Effector memory CD8-positive, alpha-beta T cell (primary cell): ENCODE measurements around the gene KRTAP4-8.

ENCODE experiments used
- ATAC-seq: fragments of 150-1000 bp; cut with Tn5 transposase; replicated peaks from 2 replicates; pipeline ENCODE4 v1.10.0; 2021; ENCODE audit warnings: mild to moderate bottlenecking, moderate library complexity
- DNase-seq, 3 experiments: peaks; one replicate each; pipeline ENCODE4 v3.0.0; 2021
- H3K27ac Mint-ChIP-seq, 2 donors: one replicate each; pipeline ENCODE4 v1.8.0; 2022; ENCODE audit warnings: mild to moderate bottlenecking in 2 of 2, mixed read lengths in 2 of 2, moderate library complexity in 2 of 2
- H3K27me3 Mint-ChIP-seq, 2 donors: one replicate each; pipeline ENCODE4 v1.8.0; 2022; ENCODE audit warnings: mixed read lengths in 2 of 2
- H3K36me3 Mint-ChIP-seq: one replicate; pipeline ENCODE4 v1.8.0; 2022; ENCODE audit warnings: mild to moderate bottlenecking, moderate library complexity, mixed read lengths; ENCODE audit not compliant: insufficient read depth
- H3K4me1 Mint-ChIP-seq, 2 donors: one replicate each; pipeline ENCODE4 v1.8.0; 2022; ENCODE audit warnings: low read depth in 2 of 2, mixed read lengths in 2 of 2
- H3K4me3 Mint-ChIP-seq, 2 donors: one replicate each; pipeline ENCODE4 v1.8.0; 2022; ENCODE audit warnings: mild to moderate bottlenecking in 2 of 2, mixed read lengths in 2 of 2, moderate library complexity in 2 of 2
- H3K9me3 Mint-ChIP-seq, 2 donors: one replicate each; pipeline ENCODE4 v1.8.0; 2022; ENCODE audit warnings: mixed read lengths in 2 of 2

Gene KRTAP4-8

DNA sequence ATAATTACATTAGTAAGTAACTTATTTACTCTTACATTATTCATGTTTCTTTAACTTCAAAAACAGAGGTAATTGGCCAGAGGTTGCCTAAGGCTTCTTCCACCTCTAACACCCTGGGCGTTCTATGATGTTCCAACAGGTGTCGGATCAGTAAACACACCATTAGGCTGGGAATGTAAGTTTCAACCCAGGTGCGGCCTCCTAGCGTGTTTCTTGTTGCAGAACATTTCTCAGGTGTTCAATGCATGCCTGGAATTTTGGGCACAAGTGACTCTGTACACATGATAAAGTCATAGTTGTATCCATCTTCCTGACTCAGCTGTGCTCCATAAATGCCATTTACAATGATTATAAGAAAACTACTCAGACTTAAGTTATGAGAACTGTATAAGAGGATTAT is 43.9 kb downstream of the KRTAP4-8 start:
- Mint-ChIP-seq H3K4me3 (no peak overlapping the region), H3K27ac (no peak overlapping the region), H3K27me3 (peaks cover 47 to 74% of the 10 kb centered on the region in 2 donors), H3K4me1 (no peaks in the 10 kb centered on the region), H3K9me3 (peaks cover 0 to 7% of the 10 kb centered on the region in 2 donors), H3K36me3 (no peaks in the 10 kb centered on the region)
- DNase-seq (no peak), ATAC-seq (no peak)

DNA sequence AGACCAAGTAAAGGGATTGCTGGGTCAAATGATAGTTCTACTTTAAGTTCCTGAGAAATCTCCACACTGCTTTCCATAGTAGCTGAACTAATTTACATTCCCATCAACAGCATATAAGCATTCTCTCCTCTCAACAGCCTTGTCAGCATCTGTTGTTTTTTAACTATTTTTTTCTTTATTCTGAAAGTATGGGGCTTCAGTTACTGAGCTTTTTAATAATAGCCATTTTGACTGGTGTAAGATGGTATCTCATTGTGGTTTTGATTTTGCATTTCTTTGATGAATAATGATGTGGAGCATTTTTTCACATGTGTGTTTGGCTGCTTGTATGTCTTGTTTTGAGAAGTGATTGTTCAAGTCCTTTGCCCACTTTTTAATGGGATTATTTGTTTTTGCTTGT is 45.4 kb downstream of the KRTAP4-8 start:
- Mint-ChIP-seq H3K4me1 (no peaks in the 10 kb centered on the region), H3K4me3 (no peak overlapping the region), H3K27ac (no peak overlapping the region), H3K9me3 (peaks cover 0 to 3% of the 10 kb centered on the region in 2 donors), H3K27me3 (peaks cover 51 to 74% of the 10 kb centered on the region in 2 donors), H3K36me3 (no peaks in the 10 kb centered on the region)
- DNase-seq (no peak), ATAC-seq (no peak)

DNA sequence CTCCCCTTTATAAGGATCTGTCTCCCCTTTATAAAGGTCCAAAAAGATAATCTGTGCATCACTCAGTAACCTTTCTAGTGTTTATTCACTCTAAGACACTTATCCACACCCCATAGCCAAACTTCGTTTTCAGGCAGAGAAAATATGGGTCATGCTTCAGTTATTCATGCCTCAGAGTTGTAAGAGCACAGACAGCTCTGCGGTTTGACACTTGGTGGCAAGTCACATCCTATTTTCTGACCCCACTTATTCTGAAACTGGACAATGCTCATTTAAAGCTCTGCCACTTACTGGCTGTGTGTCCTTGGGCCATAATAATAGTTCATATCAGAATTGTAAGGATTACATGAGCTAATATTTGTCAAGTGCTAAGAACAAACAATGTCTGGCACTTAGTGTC is 48.8 kb downstream of the KRTAP4-8 start:
- ATAC-seq: no peak
- H3K4me1 Mint-ChIP-seq: peaks cover 0 to 2% of the 10 kb centered on the region in 2 donors
- DNase-seq: no peak
- H3K27me3 Mint-ChIP-seq: peaks cover 67 to 68% of the 10 kb centered on the region in 2 donors
- H3K9me3 Mint-ChIP-seq: no peaks in the 10 kb centered on the region
- no peak overlapping the region for H3K27ac Mint-ChIP-seq
- no peak overlapping the region for H3K4me3 Mint-ChIP-seq
- no peaks in the 10 kb centered on the region for H3K36me3 Mint-ChIP-seq

DNA sequence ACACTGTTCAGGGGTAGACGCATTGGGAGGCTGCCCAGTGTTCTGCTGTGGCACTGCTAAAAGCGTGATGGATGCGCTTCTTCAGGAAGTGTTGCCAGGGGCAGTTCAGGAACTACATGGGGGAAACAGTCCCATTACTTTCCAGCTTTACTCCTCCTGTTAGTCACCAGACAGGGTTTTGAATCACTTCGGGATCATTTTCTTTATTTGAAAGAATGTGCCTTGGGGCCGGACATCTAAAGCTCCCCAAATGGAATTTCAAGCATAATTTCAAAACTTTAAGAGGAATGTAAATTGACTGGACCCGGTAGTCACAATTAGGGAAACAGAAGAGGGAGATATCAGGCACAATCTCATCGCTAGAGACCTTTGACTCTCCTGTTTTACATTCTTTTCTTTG is 49.5 kb downstream of the KRTAP4-8 start:
- no peak overlapping the region for H3K4me3 Mint-ChIP-seq
- no peaks in the 10 kb centered on the region for H3K36me3 Mint-ChIP-seq
- peaks cover 0 to 2% of the 10 kb centered on the region in 2 donors for H3K4me1 Mint-ChIP-seq
- DNase-seq (no peak), ATAC-seq (no peak)
- H3K27ac Mint-ChIP-seq: no peak overlapping the region
- H3K9me3 Mint-ChIP-seq: no peaks in the 10 kb centered on the region
- H3K27me3 Mint-ChIP-seq: peaks cover 60 to 62% of the 10 kb centered on the region in 2 donors
